Spleen (tissue), 7 donors: ENCODE measurements around the gene SRP72.

Experiments used
- CTCF ChIP-seq, 11 experiments: fragments of 200-600 bp in 7 of 11; fragments of 450-650 bp in 4 of 11; sonication (generic) in 4 of 11; IDR thresholded peaks in 8 of 11; conservative IDR thresholded peaks in 3 of 11; 1 replicate in 7 of 11; 2 replicates in 4 of 11; pipeline versions ENCODE4 v1.4.0 to v1.8.0; 2016 to 2021; ENCODE audit warnings: antibody characterized with exemption in 11 of 11, inconsistent platforms in 4 of 11, mild to moderate bottlenecking in 1 of 11
- POLR2A ChIP-seq, 3 donors: fragments of 450-650 bp; IDR thresholded peaks; one replicate each; pipeline ENCODE4 v1.5.1; 2017; ENCODE audit warnings: antibody characterized with exemption in 3 of 3, mild to moderate bottlenecking in 1 of 3
- POLR2AphosphoS5 ChIP-seq, 3 donors: sonication (generic); formaldehyde crosslinking; IDR thresholded peaks; one replicate each; pipeline ENCODE4 v1.5.1; 2017; ENCODE audit warnings: antibody characterized with exemption in 3 of 3
- donor health status: DM: no; HTN: no; CAD: no; lungs with moderate emphysema.
- donor health status: DM: no; HTN: no; CAD: no.
- donor health status: DM: no; HTN: no; CAD: no.

- TF ChIP-seq CTCF (IDR thresholded peaks at IDR 0.05 in 8 of 11, conservative IDR thresholded peaks at IDR 0.05 in 3 of 11) = no peak
- TF ChIP-seq POLR2AphosphoS5 (IDR thresholded peaks at IDR 0.05) = no peak
- no peak for TF ChIP-seq POLR2A (IDR thresholded peaks at IDR 0.05)
Measured at GRCh38 chr4:56511098-56511497, 43.7 kb downstream of the SRP72 start.
